NCI-H2107 (cell line): ENCODE data around the gene GALK1.
"Not testable (repeated sequence)": the region's sequence is repeated elsewhere in the genome, so short reads cannot be mapped to it uniquely, and the experiment has no call there.

Source experiments
- DNase-seq: peaks from one replicate; lab custom pipeline; 2025; lab: John Stamatoyannopoulos, UW

GALK1 gene

GRCh38 chr17:75763613-75764416, 1.2 kb downstream of the GALK1 start:
- DNase-seq = no peak

GRCh38 chr17:75763269-75763607, 1.8 kb downstream of the GALK1 start:
- no peak for DNase-seq

GRCh38 chr17:75762513-75763268, 2.3 kb downstream of the GALK1 start:
- DNase-seq = no peak

- DNase-seq = not testable (repeated sequence)
Measured at GRCh38 chr17:75759978-75760640, 4.9 kb downstream of the GALK1 start.

GRCh38 chr17:75759457-75759856, 5.5 kb downstream of the GALK1 start:
- no peak for DNase-seq

- no peak for DNase-seq
Measured at GRCh38 chr17:75758131-75758905, 6.7 kb downstream of the GALK1 start.

GRCh38 chr17:75757086-75757681, 7.8 kb downstream of the GALK1 start:
- no peak for DNase-seq

GRCh38 chr17:75756451-75757085, 8.4 kb downstream of the GALK1 start:
- DNase-seq = no peak

GRCh38 chr17:75755990-75756389, 9.0 kb downstream of the GALK1 start:
- no peak for DNase-seq

- no peak for DNase-seq
Measured at GRCh38 chr17:75755205-75755901, 9.6 kb downstream of the GALK1 start.

- DNase-seq = no peak
Measured at GRCh38 chr17:75754378-75755204, 10.4 kb downstream of the GALK1 start.

- no peak for DNase-seq
Measured at GRCh38 chr17:75753514-75754377, 11.2 kb downstream of the GALK1 start.

GRCh38 chr17:75752802-75753513, 12.0 kb downstream of the GALK1 start:
- no peak for DNase-seq

GRCh38 chr17:75752405-75752709, 12.6 kb downstream of the GALK1 start:
- no peak for DNase-seq

- DNase-seq = no peak
Measured at GRCh38 chr17:75751676-75752404, 13.2 kb downstream of the GALK1 start.

- no peak for DNase-seq
Measured at GRCh38 chr17:75750661-75751423, 14.2 kb downstream of the GALK1 start.
